HK-2 (cell line): ENCODE results near the gene USP40.
A peak's percentile ranks its signal among the peaks of the same experiment; 100 is the strongest.

Experiments
- DNase-seq: peaks from one replicate; pipeline ENCODE4 v3.0.0-alpha.2; 2018; ENCODE audit not compliant: unreplicated experiment

USP40 gene

GRCh38 chr2:233443511-233444183, 122.9 kb downstream of the USP40 start:
- peak; percentile 73 for DNase-seq

- DNase-seq, result no peak
Observed at GRCh38 chr2:233442028-233442310, 124.6 kb downstream of the USP40 start.

- DNase-seq, result no peak
Observed at GRCh38 chr2:233441161-233442027, 125.2 kb downstream of the USP40 start.

- no peak for DNase-seq
Observed at GRCh38 chr2:233440714-233441113, 125.9 kb downstream of the USP40 start.

GRCh38 chr2:233440314-233440713, 126.3 kb downstream of the USP40 start:
- DNase-seq, result no peak

GRCh38 chr2:233439191-233439590, 127.4 kb downstream of the USP40 start:
- no peak for DNase-seq

- no peak for DNase-seq
Observed at GRCh38 chr2:233438573-233439147, 127.9 kb downstream of the USP40 start.

GRCh38 chr2:233437439-233437955, 129.1 kb downstream of the USP40 start:
- no peak for DNase-seq

- DNase-seq, result no peak
Observed at GRCh38 chr2:233436691-233437438, 129.7 kb downstream of the USP40 start.

- DNase-seq, result no peak
Observed at GRCh38 chr2:233436191-233436581, 130.4 kb downstream of the USP40 start.

- no peak for DNase-seq
Observed at GRCh38 chr2:233435436-233436190, 131.0 kb downstream of the USP40 start.

- no peak for DNase-seq
Observed at GRCh38 chr2:233434666-233435330, 131.8 kb downstream of the USP40 start.

- no peak for DNase-seq
Observed at GRCh38 chr2:233433794-233434193, 132.8 kb downstream of the USP40 start.

GRCh38 chr2:233433029-233433428, 133.6 kb downstream of the USP40 start:
- no peak for DNase-seq

- DNase-seq, result no peak
Observed at GRCh38 chr2:233430651-233431050, 135.9 kb downstream of the USP40 start.

- no peak for DNase-seq
Observed at GRCh38 chr2:233430081-233430480, 136.5 kb downstream of the USP40 start.

- no peak for DNase-seq
Observed at GRCh38 chr2:233429175-233429897, 137.2 kb downstream of the USP40 start.

GRCh38 chr2:233428438-233428837, 138.1 kb downstream of the USP40 start:
- DNase-seq, result no peak

- DNase-seq, result no peak
Observed at GRCh38 chr2:233428008-233428407, 138.6 kb downstream of the USP40 start.
